Psoas muscle (tissue), 8 donors: ENCODE measurements around the gene PDZD8. TPM values are rescaled to one million over a fixed set of nuclear protein-coding genes. Genes with fewer than 3 reads are reported as not detected.

ENCODE experiments used
- ATAC-seq, 4 donors: fragments of 200-7000 bp; cut with Tn5 transposase; one replicate each; pipeline ENCODE4 v1.9.1; 2020; ENCODE audit warnings: moderate library complexity in 3 of 4, mild to moderate bottlenecking in 2 of 4
- DNase-seq, 2 donors: peaks; one replicate each; pipeline ENCODE4 v3.0.0-alpha.2; 2020
- H3K27ac ChIP-seq: fragments of 200-600 bp; one replicate; pipeline ENCODE4 v1.8.0; 2022
- H3K27me3 ChIP-seq, 3 donors: fragments of 200-600 bp in 1 of 3; one replicate each; pipeline versions ENCODE4 v1.6.1 to v1.8.0; 2013 to 2022; ENCODE audit warnings: low read length in 2 of 3, mild to moderate bottlenecking in 2 of 3, moderate library complexity in 1 of 3; ENCODE audit not compliant: insufficient read depth in 3 of 3
- H3K36me3 ChIP-seq, 2 donors: fragments of 200-600 bp in 1 of 2; one replicate each; pipeline versions ENCODE4 v1.6.1 to v1.8.0; 2013 to 2022; ENCODE audit warnings: low read depth in 1 of 2, mild to moderate bottlenecking in 1 of 2, moderate library complexity in 1 of 2; ENCODE audit not compliant: insufficient read depth in 1 of 2
- H3K4me1 ChIP-seq: fragments of 200-600 bp; one replicate; pipeline ENCODE4 v1.8.0; 2022
- H3K4me3 ChIP-seq: fragments of 200-600 bp; one replicate; pipeline ENCODE4 v1.8.0; 2022; ENCODE audit warnings: mild to moderate bottlenecking
- H3K9me3 ChIP-seq: fragments of 200-600 bp; one replicate; pipeline ENCODE4 v1.8.0; 2022
- WGBS, 3 donors: extraction: QIAGEN DNeasy Blood & Tissue Kit; methylation state at CpG; one replicate each; pipeline versions ENCODE4 v1.1.6 to v1.1.7; 2013; 5-methylcytosine and 5-hydroxymethylcytosine counted together
- intact Hi-C, 2 donors: fragments of 100-400 bp; cut with DNase I; formaldehyde crosslinking; loops; one replicate each; pipeline versions ENCODE4 v1.11.0 to v1.14.2; 2022
- polyA plus RNA-seq, 3 donors: library from polyadenylated mRNA; stranded (reverse); fragments of 200-250 nt; gene quantifications; one replicate each; pipeline ENCODE4 v1.2.3, GENCODE V29; 2013
- total RNA-seq, 4 donors: library from RNA; stranded (reverse); fragmentation: NEBNext Ultra II Directional in 2 of 4; extraction: Animal tissue kit (Norgen Biotek cat#: 25700) in 2 of 4; gene quantifications; one replicate each; pipeline versions ENCODE4 v1.2.1 to v1.2.4, GENCODE V29; 2021 to 2023
- TF ChIP-seq, protein P1 (sequence below): fragments of 200-600 bp; IDR thresholded peaks from one replicate; pipeline ENCODE4 v1.8.0; 2022; ENCODE audit warnings: antibody characterized with exemption
- donor health status: healthy with polysubstance abuse.
- donor health status: DM: no; HTN: no; CAD: no; lungs with moderate emphysema.
- donor health status: Bipolar disorder and iron deficiency.
- donor health status: healthy.
- donor health status: DM: yes; HTN: yes; CAD: no.
- donor health status: DM: no; HTN: no; CAD: no.
- donor health status: DM: no; HTN: no; CAD: no.
- donor health status: DM: yes; HTN: yes; CAD: no.

PDZD8 gene
- total and polyA plus RNA-seq, 7 donors: 3.3 to 20.3 (median 19.1) TPM

GRCh38 chr10:117275121-117275520 is 100.1 kb downstream of the PDZD8 start:
- Histone ChIP-seq H3K4me1 (no peaks in the 10 kb centered on the region), H3K27ac (no peak overlapping the region), H3K27me3 (no peaks in the 10 kb centered on the region), H3K36me3 (no peaks in the 10 kb centered on the region), H3K9me3 (no peaks in the 10 kb centered on the region), H3K4me3 (no peak overlapping the region)
- intact Hi-C loops: no loop called here
- 82 to 88% (median 86%) methylated on average over 3 of the region's 3 CpGs for WGBS, 3 donors
- ATAC-seq (no peak), DNase-seq (no peak)
- TF ChIP-seq, protein P1, sequence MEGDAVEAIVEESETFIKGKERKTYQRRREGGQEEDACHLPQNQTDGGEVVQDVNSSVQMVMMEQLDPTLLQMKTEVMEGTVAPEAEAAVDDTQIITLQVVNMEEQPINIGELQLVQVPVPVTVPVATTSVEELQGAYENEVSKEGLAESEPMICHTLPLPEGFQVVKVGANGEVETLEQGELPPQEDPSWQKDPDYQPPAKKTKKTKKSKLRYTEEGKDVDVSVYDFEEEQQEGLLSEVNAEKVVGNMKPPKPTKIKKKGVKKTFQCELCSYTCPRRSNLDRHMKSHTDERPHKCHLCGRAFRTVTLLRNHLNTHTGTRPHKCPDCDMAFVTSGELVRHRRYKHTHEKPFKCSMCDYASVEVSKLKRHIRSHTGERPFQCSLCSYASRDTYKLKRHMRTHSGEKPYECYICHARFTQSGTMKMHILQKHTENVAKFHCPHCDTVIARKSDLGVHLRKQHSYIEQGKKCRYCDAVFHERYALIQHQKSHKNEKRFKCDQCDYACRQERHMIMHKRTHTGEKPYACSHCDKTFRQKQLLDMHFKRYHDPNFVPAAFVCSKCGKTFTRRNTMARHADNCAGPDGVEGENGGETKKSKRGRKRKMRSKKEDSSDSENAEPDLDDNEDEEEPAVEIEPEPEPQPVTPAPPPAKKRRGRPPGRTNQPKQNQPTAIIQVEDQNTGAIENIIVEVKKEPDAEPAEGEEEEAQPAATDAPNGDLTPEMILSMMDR: no peak

- intact Hi-C loops: no loop called here
- Histone ChIP-seq H3K27me3 (no peaks in the 10 kb centered on the region), H3K9me3 (no peaks in the 10 kb centered on the region), H3K36me3 (no peaks in the 10 kb centered on the region), H3K27ac (no peak overlapping the region), H3K4me3 (no peak overlapping the region), H3K4me1 (no peaks in the 10 kb centered on the region)
- no peak for DNase-seq
- ATAC-seq: no peak
- TF ChIP-seq, protein P1: no peak
- 90 to 95% (median 93%) methylated on average over 5 of the region's 5 CpGs for WGBS, 3 donors
Observed at GRCh38 chr10:117274509-117274908, 100.7 kb downstream of the PDZD8 start.

DNA sequence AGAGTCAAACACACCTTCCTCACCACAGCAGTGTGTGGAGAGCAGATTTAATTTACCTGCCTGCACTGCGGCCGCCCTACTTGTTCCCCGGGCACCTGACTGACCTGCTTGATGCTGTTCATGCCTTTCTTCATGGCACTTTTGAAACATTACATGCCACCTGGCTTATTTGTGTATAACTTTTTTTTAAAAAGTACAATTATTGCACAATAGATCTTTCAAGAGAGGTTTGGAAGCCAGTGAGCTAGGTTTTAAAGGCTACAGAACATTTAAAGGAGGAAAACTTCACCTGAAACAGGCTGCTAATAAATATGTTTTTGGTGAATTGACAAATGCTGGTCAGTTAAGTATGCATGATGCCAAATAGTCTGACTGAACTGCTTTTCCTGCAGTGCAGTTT is 101.3 kb downstream of the PDZD8 start:
- Histone ChIP-seq H3K9me3 (no peaks in the 10 kb centered on the region), H3K27me3 (no peaks in the 10 kb centered on the region), H3K4me3 (no peak overlapping the region), H3K4me1 (no peaks in the 10 kb centered on the region), H3K36me3 (no peaks in the 10 kb centered on the region), H3K27ac (no peak overlapping the region)
- intact Hi-C loops: no loop called here
- TF ChIP-seq, protein P1: no peak
- no peak for ATAC-seq
- no peak for DNase-seq
- WGBS, 3 donors: 88 to 99% (median 97%) methylated on average over 3 of the region's 3 CpGs

- intact Hi-C loops: no loop called here
- Histone ChIP-seq H3K27ac (no peak overlapping the region), H3K4me1 (no peaks in the 10 kb centered on the region), H3K9me3 (no peaks in the 10 kb centered on the region), H3K36me3 (no peaks in the 10 kb centered on the region), H3K4me3 (no peak overlapping the region), H3K27me3 (no peaks in the 10 kb centered on the region)
- WGBS, 3 donors: 64 to 73% (median 67%) methylated on average over 13 of the region's 13 CpGs
- no peak for DNase-seq
- TF ChIP-seq, protein P1: no peak
- ATAC-seq: no peak
Observed at GRCh38 chr10:117272195-117273076, 102.8 kb downstream of the PDZD8 start.
